Stimulated activated CD4-positive, alpha-beta T cell treated with anti-CD3 and anti-CD28 coated beads, Interleukin-15, amount 100 ng/mL, for 24 hours (primary cell): ENCODE results near the gene ZBTB1.
"Not testable (repeated sequence)": the region's sequence is repeated elsewhere in the genome, so short reads cannot be mapped to it uniquely, and the experiment has no call there.

Source experiments
- DNase-seq: peaks from one replicate; pipeline ENCODE4 v3.0.0-alpha.2; 2020

Gene ZBTB1

DNA sequence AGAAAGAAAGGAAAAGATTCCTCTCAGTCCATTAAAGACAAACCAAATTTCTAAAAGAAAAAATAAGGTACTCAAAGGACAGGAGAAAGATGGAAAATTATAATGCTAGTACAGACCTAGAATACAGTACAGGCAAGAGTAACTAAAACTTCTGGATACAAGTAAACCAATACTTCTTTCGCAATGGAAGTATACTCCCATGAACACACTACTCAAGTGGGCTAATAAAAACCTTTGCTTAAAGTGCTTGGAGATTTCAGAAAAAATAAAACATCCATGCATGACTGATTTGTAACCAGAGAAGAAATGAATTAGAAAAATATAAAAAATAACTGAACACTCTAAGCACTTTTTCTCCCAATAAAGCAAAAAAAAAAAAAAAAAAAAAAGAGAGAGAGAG, 4.5 kb upstream of the ZBTB1 start:
- DNase-seq = no peak

DNA sequence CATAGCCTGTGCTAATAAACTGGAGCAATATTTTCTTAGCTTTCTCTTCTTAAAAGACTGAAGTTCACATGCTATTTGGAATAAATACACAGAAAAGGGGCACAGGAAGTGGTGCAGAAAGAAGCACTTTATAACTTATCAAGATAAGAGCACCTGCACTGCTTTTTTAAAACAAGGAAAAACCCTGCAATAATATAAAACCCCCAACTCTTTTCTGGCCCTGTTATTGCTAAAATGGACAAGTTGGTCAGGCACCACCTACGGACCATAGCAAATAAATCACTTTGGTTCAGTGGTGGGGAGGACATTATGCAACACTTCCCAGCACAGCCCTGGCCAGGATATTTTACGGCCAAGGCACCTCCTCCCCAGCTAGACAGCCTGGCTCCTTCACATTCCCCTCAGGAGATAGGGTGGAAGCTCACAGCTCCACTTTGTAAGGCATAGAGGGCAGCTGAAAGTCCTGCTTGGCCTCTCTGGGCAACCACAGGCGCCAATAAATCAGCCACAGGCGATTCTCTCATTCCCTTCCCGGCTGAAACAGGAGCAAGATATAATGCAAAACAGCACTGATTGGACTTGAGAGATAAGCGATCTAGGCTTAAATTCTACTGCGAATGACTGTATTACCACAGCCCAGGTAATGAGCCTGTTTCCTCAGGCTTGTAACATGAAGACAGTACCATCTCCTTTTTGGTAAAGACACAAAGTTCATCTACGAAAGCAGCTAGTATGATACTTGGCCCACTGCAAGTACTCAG, 3.0 kb upstream of the ZBTB1 start:
- DNase-seq = no peak

DNA sequence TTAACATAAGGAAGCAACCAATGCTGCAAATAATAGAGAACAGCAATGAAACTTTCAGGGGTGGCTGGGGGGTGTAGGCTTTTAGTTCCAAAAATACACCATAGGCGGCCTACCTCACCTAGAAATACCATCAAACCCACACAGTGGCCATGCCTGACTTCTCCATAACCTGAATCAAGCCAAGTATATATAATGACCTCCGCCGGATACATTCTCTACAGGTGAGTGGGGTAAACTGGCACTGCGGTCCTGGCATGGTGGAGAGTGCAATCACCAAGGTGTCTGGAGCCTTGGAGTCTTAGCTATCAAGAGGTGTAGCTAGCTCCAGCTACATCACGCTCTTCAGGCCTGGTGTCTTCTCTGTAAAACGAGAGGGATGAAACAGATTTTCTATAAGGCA, 2.1 kb upstream of the ZBTB1 start:
- DNase-seq = peak; percentile 17

DNA sequence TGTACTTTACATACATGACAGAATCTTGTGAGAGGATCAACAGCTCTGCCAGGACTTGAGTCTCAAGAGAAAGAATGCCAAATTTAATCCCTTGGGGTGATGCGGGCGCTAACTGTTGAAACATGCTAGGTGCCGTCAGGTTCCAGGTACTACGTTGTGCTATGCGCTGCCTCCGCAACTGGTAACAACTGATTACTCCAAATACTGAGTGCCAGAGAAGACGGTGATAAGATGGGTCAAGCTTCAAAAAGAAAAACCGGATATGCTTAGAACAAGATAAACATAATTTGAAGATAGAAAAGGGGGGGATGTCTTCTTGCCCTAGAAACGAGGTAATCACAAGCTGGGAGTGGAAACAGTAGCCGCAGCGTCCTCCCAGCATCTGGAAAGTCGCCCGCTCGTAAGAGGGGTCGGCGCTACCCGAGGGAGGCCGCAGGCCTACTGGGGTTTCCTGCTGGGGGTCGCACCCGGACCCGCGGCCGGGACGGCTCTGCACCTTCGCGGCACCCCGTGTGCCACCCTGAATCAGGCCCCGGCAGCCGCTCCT, 1.6 kb upstream of the ZBTB1 start:
- peak; percentile 45 for DNase-seq

DNA sequence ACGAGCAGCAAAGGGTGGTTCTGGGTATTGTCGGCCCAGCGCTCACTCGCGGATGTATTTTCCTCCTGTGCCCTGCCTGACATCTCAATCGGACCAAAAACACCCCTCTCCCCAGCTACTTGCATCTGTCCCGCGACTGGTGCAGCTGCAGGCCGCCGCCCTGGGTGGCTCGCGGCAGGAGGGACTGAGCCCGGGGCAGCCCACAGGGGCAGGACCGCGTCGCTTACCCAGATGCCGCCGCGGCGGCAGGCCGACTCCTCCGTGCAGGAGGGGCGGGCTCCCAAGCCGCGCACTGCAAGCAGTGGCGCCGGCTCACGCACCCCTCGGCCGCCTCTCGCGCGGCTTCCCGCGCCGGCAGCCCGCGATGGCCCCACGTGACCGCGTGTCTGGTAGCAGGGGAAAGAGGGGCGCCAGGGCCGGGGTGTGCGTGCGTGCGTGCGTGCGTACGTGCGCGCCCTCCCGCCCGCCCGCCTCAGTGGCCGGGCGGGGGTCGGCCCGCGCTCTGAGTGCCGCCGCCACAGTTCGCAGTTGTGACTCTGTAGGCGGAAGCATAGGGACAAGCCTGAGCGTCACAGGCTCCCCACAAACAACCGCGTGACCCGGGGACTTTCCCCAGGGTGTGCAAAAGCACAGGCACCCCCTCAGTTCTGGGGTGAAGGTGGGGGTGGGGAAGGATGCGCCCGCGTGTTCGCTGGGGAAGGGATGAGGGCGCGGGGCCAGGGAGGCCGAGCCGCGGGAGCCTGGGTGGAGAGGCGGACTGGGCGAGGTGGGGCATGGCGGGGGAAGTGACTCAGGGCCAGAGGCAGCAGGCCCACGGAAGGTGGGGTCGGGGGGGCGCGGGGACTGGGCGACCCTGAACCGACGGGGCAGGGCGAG, 898 bp upstream of the ZBTB1 start, which contains the start of gene ZBTB25:
Gene ZBTB25, minus strand, starts transcription at position 405 of the 876 bp plus-strand sequence. CDS start 13,305 bp downstream, outside the sequence.
- DNase-seq = peak; percentile 95

DNA sequence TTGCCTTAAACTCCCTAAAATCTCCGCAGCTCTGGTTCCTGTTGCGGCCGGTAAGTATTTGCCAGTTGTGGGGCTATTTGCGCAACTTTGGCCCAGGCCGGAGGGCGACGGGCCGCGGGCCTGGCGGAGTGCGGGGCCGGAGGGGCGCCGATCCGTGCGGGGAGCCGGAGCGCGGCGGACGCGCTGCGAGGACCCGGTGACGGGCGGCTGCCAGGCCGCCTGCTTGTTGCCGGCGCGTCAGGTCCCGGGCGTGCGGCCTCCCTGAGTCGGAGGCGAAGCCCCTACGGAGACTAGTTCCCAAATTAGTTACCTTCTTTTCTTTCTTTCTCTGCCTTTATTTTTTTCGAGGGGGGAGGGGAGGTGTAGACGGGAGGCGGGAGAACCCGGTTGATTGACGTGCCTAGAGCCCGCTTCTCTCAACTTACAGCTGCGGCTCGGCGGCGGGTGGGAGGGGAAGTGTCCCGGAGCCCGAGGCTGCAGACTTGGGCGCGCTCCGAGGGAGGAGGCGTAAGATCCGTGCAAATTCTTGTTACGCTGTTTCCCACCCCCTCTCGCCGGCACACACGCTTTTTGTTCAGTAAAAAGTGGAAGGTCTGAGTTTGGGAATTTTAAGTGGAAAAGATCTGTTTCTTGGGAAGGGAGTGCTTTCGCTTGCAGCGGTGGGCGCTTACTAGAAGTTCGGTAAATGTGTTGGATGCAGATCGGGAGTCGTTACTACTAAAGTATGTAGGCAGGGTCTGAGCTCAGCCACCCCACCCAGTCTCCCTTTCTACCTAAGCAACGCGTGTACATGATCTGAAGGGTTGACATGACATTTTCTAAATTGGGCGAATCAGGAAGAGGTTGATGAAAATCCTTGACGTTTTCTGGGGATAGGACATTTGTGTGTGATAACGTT, 576 bp downstream of the ZBTB1 start:
- peak; percentile 91 for DNase-seq

DNA sequence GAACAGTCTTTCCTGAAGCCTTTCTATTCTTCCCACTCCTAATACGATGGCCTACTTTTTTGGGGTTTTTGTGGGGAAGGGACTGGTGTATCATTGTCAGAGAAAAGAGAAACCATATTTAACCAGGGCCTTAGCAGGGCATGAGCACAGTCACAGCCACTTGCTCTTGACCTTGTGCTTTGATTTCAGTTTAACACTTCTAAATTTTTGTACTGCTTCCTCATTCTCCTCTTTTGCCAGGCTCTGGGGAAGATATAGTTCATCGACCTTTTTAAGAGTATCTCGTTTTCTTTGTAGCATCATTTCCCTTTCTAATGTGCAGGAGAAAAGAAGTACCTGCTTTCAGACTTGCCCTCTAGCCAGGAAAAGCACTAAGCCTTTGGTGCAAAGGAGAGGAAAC, 2.2 kb downstream of the ZBTB1 start:
- DNase-seq = no peak

DNA sequence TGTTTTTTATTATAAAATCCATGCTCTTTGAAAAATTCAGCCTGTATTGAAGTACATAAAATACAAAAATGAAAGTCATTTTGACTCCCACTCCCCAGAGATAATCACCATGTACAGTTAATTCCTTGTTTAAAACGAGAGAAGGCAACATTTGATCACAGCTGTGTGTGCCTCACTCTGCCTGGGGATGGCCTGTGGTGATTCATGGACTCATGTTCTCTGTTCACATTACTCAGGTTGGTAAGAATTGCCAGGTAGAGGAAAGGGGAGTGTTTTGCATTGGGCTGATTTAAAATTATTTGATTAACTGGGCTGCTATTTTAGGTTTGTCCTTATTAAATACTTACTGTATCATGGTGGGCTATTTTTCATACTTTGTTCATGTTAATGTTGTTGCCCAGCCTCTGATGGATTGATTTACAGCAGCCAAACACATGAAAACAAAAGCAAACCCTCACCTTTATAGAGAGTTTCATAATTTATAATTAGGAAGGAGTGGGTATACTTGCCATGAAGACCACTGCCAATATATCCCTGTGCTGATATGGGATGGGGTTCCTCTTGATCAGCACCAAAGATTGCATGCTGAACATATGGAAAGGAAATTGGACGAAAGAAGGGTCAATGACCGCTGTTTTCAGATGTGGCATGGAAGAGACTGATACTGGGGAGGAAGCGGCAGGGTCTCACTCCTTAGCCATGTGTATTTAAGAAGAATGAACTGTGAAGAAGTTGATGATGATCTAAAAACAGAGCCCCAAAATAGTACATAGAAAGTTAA, 3.0 kb downstream of the ZBTB1 start:
- peak; percentile 61 for DNase-seq

DNA sequence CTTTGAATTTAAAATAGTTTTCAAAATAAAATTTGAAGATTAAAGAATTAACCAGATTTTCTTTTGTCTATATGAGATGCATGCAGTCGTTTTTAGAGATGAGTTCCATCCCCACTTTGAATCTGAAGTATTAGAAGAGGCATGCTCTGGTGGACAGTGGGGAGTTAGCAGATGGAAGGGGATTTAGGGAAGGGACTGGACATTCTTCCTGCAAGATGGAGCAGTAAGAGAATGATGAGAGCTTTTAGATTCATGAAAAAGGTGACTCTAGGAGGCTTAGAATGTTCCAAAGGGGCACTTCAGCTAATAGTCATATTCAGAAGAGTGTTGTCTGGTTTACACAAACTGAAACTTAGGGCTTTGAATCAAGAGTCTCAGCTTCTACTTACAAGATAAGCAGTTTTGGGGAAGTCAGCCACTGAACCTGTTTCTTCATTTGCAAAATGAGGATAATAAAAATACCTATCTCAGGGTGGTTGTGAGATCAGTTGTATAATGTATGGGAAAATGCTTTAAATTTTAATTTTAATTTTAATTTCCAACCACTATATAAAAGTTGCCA, 3.7 kb downstream of the ZBTB1 start:
- DNase-seq = no peak

DNA sequence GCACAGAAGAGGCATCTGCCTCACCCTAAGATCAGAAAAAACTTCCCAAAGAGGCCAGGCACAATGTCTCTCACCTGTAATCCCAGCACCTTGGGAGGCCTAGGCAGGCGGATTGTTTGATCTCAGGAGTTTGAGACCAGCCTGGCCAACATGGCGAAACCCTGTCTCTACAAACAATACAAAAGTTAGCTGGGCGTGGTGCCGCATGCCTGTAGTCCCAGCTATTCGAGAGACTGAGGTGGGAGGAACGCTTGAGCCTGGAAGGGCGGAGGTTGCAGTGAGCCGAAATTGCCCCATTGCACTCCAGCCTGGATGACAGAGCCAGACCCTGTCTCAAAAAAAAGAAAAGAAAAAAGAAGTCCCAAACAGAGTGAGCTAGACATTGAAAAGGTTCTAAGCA, 4.5 kb downstream of the ZBTB1 start:
- DNase-seq = no peak

DNA sequence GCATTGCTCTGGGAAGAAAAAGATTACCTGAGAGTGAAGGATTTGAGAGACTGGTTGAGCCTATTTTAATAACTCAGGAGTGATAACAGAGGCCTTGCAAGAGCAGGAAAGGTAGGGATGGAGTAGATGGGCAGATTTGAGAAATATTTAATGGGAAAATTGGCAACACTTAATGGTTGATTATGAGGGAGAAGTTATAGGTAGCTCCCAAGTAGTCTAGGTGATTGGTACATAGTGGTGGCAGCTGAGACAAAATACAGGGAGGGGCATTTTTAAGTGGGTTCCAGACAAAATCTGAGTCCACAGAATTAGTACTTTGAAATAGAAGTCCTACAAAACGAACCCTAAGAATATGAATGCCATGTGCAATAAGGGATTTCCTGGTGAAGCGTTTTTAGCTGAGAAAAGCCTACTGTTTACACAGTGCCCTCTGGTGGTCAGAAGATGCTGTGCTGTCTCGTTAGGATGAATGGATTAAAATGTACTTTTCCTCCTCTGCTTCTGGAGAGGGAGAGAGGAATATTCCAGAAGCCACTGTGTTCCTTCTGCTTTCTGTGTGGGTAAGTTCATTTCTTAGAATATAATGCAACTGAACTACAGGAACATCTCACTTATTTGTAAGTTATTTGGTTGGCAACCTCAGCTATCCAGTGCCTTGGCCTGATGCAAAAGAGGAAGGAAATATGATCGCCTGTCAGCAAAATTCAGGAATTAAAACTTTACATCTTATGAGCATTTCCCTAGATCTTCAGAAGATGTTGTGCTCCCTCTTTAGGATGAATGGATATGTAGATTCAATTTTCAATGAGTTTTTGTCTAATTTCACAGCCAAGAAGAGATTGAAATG, 6.5 kb downstream of the ZBTB1 start:
- DNase-seq = peak; percentile 72

DNA sequence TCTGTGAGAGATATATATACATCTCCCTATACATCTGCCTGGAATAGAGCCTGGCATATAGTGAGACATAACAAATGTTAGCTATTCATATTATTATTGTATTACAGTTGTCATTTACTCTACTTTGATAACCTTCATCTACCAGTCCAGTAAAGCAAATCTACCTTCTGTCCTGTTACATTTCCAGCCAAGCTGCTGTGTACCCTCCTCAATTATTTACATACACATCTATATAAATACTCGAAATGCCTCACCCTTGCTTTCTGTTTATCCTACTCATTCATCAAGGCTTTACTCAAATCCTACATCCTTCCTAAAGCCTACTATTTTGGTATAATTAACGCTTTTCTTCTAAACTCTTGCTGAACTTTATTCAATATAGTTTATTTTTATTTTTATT, 8.7 kb downstream of the ZBTB1 start:
- DNase-seq = no peak

DNA sequence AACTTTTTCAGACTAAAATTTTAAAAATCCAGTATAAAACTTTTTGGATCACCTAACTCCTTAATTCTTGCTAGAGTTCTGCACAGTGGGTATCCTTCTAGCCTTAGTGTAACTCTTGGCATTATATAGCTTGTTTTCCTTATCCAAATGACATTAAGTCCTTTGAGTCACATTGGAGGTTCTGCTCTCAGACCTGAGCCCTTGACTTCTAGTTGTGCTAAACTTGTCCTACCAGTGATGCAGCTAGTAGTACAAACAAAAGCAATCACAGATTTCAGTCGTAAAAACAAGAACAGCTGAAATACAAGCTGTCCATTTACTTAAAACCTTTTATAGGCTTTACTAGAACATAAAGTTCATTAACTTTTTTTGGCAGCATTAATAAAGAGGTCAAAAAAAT, 10.5 kb downstream of the ZBTB1 start:
- no peak for DNase-seq

DNA sequence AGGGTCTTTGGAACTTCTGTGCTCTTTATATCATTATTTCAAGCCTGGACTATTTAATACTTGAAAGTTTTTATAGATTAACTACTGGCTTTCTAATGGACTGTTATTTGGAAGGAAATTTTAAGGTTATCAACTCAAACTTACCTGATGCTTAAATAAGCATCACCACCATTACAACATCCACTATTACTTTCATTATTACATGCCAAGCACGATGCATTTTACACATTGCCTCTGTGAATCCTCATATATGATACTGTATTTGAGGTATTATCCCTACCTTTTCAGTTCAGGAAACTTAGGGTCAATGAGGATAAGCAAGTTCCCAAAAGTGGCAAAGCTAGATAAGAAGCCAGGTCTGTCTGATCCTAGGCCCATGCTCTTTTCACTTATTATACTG, 12.4 kb downstream of the ZBTB1 start:
- no peak for DNase-seq

DNA sequence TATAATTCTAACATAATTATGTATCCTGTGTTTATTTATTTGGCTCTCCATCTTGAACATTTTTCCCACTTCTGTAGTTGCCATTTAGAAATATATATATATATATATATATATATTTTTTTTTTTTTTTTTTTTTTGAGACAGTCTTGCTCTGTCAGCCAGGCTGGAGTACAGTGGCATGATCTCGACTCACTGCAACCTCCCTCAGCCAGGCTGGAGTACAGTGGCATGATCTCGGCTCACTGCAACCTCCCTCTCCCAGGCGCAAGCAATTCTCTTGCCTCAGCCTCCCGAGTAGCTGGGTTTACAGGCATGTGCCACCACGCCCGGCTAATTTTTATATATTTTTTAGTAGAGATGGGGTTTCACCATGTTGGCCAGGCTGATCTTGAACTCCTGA, 13.1 kb downstream of the ZBTB1 start:
- not testable (repeated sequence) for DNase-seq

DNA sequence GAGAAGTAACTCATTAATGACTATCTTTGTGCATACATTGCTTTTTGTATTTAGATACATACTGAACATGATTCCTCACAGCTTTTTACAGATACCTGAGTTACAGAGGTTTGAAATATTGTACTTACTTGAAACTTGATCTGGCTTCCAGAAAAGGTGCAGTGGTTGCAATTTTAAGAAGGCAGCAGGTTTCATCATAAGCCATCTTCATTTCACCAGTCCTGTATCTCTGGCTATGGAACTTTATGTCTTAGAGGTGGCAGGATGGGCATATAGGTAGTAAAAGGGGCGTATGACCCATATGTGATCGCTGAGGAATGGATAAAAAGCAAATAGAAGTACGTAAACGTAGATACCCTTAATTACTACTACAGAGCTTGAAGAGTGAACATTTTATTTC, 13.7 kb downstream of the ZBTB1 start:
- no peak for DNase-seq

DNA sequence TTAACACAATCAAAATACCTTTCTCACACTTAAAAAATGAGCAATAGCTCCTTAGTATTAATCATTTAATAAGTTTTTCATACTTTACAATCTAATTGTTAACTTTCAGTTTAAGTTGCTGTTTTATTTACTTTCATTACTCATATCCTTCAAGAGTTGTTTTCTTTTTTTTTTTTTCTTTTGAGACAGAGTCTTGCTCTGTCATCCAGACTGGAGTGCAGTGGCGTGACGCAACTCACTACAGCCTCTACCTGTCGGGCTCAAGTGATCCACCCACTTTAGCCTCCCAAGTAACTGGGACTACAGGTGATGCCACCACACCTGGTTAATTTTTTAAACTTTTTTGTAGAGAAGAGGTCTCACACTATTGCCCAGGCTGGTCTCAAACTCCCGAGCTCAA, 16.1 kb downstream of the ZBTB1 start:
- no peak for DNase-seq

DNA sequence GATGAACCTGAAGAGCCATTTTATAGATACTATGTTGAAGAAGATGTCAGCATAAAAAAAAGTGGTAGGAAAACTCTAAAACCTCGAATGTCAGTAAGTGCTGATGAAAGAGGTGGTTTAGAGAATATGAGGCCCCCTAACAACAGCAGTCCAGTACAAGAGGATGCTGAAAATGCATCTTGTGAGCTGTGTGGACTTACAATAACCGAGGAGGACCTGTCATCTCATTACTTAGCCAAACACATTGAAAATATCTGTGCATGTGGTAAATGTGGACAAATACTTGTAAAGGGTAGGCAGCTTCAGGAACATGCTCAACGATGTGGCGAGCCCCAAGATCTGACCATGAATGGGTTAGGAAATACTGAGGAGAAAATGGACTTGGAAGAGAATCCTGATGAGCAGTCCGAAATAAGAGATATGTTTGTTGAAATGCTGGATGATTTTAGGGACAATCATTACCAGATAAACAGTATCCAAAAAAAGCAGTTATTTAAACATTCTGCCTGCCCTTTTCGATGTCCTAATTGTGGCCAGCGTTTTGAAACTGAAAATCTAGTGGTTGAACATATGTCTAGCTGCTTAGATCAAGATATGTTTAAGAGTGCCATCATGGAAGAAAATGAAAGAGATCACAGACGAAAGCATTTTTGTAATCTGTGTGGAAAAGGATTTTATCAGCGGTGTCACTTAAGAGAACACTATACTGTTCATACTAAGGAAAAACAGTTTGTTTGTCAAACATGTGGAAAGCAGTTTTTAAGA, 18.2 kb downstream of the ZBTB1 start:
- DNase-seq = no peak

DNA sequence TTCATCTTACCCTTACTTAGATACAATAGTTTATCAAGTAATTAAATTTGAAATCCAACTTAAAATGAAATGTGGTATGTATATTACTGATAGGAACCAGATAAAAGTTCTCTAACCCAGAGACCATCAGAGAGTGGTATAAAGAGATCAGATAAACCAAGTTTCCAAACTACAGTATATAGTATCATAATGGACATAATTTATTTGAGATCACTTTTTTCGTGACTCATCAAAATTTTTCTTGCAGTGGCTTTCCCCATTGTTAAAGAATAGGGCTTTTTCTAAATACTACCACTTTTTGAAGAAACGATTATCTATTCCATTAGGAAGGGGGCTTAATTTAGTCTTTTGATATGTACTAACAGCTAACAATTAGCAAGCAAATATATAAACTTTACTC, 20.8 kb downstream of the ZBTB1 start:
- DNase-seq = no peak

DNA sequence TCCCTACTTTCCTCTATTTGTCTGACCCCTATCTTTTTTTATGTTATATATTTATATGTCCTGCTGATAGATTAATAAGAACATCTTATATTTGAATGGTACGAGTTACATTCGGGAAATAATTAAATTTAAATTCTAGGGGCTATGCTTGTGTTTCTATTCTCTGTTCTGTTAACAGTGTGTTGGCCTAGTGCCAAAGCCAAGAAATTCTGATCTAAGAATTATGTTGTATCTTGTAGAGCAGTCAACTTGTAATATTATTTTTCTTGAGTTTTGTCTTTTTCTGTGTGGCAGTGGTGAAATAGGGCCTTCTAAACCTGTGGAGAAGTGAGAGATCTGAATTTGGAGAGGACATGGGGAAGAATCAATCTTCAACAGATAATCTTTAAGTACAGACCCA, 27.0 kb downstream of the ZBTB1 start:
- no peak for DNase-seq
